GM21447 (cell line): ENCODE data around the gene VAC14.
"Not testable (repeated sequence)": the region's sequence is repeated elsewhere in the genome, so short reads cannot be mapped to it uniquely, and the experiment has no call there.

Experiments used
- ATAC-seq: cut with Tn5 transposase; IDR thresholded peaks from one replicate; pipeline ENCODE4 v1.9.1; 2021; ENCODE audit not compliant: unreplicated experiment

Gene VAC14

DNA sequence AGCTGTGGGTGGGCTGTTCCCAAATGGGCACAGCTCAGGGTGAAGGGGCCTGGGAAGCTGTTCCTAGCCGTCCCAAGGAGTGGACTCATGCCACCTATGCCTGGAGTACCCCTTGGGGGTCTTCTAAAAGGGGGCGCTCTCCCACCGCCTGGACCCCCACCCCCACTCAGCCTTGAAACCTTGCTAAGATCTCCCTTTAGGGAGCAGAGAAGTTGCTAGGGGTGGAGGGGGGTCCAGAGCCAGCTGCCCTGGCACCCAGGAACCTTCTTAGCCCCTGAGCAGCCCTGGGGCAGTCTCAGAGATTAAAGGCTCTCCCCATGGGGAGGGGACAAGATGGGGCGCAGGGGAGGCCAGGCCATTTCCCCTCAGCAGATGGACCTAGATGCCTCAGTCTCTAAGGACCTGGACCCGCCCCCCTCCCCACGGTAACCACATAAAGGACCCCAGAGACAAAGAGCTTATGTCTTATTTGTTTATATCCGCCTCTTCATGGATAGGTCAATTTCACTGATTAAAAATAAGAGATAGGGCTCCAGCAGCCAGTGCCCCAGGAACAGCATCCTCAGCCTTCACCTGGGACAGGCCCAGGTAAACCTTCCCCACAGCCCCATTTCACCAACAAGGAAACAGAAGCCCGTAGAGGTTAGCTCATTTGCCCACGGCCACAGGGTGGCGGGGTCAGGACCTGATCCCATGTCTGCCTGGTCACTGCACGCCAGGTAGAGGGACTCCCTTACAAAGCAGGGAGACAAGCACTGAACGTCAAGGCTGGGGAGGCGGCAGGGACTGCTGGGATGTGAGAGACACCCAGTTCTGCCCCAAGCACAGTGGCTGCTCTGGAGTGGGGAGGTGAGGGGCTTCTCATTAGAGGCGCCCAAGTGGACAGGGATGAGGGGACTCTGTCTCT lies 118.5 kb downstream of the VAC14 start:
- no peak for ATAC-seq

DNA sequence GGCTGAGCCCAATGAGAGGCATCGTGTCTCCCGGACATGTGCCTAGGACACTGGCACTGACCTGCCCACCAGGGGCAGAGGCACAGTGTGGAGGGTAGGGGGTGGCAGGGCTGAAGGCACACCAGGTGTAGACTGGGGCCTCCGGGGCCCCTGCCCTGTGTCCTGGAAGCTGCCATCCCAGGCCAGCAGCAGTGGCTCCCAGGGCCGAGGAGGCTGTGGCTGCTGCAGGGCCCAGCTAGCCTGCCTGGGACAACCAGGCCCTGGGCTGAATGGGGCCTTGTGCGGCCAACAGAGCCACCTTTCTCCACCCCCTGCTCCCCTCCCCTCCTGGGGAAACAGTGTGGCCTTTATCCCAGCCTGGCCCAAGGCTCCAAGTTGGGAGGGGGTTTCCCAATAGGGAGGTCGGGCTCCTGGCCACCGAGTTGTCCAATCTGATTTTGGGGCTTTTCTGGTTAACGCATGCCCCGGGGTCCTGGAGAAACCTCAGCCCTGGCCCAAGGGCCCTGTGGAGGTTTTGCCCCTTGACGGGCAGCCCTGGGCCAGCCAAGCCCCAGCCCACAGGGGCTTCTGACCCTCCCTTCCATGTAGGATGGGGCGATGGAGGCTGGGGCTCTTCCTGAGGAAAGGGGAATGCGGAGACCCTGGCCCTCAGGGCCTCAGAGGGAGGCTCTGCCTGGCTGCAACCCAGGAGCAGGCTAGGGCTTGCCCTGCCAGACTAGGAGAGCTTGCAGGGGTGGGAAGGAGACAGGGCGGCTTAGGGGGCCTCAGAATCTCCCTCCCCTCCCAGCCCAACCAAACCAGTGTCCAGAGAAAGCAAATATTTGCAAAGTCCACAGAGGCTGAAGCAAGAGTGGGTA lies 119.3 kb downstream of the VAC14 start:
- ATAC-seq, result no peak

DNA sequence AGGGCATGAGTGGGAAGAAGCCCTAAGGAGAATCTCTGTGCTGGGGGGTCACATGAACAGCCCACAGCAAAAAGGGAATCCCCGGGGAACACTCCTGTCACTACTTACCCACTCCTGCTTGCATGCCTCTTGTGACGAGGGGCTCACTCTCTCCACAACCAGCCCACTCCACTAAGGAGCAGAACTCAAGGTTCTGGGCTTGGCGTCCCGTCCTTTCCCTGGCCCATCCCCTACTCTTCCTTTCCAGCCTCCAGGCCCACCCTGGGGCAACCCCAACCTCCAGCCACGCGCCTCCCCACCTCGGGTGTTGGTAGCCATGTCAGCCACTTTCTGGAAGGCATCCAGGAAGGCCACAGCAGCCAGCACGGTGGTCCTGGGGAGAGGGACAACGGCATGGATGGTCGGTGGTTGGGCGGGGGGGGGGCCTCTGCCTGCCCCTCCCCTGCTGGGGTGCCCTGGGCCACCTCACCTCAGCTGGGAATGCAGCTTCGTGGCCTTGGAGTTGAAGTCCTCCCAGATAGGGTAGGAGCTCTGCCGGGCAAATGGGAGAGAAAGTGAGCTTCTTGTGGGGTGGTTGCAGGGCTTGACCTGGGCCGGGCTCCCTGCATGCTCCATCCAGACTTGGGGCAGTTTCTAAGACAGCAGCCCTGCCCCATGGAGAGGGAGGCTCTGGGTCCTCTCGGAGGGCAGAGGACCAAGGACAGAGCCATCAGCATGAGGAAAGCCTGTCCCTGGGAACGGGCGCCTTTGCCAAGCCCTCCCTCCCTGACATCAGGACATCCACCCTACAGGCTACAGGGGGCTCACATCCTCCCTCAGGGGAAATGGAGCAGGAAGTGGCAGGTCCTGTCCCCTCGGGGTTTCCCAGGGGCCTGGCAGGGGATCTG lies 120.2 kb downstream of the VAC14 start:
- ATAC-seq, result no peak

DNA sequence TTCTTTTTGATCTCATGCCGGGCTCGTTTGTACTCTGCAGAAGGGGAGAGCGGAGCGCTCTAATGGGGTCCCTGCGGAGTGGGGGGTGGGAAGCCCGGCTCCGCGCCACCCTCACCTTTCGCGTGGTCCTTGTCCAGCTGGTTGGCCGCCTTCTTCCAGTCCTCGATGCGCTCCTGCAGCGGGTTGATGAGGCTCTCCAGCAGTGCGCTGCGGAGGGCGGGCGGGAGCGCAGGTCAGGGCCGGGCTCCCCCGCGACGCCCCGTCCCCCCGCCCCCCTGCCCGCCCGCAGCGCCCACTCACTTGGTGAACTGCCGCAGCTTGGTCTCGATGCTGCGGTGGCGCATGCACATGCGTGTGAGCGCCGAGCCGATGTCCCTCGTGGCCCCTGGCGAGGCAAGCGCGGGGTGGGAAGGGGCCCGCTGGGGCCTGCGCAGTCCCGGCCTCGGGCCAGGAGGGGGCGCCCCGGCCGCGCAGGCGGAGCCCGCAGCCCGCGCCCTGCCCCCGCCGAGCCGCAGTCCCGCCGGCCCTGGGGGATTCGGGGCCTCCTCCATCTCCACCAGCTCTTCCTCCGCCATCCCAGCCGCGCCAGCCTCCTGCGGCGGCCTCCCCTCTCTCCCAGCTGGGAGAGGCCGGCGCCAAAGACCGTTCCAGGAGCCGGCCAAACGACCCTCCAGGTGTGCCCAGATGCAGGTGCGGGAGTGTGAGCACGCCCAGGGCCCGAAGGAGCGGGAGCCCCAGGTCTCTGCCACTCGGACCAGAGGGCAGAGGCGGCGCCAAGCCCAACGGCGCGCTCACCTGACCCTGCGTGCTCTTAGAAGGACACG lies 121.1 kb downstream of the VAC14 start:
- no peak for ATAC-seq

DNA sequence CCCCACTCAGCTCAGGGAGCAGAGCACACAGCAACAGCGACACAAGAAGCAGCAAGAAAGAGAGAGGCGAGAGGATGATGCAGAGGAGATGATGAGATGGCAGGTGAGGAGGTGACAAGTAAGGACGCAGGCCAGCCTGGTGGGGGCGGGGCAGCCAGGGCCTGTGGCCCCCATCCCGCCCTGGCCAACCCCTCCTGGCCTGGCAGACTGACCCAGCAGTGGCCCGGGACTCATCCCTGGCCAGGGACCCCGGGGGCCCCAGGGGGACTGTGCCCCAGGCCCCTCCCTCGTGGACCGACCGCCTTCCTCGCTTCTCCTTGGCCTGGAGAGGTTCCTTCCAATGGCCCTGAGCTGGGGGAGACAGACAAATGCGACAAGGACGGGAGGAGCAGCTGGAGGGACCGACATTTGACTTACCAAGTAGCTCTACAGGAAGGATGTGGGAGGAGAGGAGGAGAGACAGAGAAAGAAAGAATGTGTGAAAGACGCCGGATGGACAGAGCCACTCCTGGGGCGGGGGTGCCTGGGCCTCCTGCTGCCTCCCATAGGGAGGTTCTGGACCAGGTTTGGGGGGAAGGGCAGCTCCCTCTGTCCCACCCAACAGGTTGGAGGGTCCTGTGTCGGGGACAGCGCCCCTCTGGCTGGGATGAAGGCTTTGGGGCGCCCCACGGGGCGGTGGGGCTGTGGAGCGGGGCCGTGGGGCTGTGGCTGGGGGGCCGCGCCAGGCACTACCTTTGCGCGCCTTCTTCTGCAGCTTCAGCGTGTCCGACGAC lies 121.9 kb downstream of the VAC14 start:
- ATAC-seq, result no peak

DNA sequence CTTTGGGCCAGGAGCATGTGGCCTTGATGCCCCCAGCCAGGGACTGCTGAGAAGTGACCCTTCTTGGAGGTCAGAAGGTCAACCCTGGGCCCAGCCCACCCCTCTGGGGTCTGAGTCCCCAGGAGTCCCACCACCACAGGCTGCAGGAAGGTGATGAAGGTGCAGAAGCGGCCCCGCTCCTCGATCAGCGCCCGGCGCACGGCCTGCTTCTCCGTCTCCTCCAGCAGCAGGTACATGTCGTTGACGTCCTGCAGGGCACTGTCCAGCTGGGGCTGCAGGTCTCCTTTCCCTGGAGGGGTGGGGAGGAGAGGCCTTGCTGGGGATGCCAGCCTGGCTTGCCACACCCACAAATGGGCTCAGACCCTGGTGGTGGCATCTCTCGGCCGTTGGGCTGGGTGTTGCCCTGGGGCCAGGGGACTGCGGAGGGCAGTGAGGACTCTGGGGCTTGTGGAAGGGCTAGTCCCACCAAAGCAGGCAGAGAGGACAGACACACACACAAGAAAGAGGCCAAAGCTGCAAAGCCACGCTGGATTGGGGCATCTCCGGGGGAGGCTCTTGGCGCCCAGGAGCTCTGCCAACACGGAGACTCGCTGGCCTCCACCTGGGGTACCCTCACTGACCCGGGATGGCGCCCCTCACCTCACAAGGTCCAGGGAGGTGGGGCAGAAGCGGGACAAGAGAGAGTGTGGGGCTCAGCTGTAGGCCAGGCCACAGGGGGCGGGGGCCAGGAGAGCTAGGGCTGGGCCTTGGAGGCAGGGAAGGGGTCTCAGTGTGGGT lies 122.6 kb downstream of the VAC14 start:
- no peak for ATAC-seq

DNA sequence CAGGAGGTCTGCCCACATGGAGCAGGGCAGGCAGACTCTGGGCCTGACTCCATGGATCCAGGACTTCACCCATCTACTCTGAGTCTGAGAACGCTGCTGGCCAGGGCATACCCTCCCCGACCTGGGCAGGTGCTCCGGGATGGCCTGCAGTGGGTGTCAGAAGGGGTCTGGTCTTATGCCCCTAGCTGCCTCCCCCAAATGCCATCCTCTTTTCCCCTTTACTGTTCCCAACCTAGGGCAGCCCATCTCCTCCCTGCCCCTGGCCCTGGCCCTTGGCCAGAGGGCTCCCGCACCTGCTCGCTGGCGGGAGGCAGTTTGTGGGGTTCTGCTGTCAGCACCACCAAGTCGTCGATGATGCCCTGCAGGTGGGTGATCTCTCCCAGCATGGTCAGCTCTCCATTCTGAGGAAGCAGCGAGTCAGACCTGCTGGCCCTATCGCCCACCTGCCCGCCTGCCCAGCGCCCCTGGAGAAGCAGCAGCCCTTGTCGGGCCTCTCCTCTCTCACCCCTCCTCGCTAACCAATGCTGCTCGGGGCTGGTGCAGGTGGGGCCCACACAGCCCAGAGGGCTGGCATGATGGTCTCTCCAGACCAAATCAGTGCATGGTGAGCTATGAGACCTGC lies 123.3 kb downstream of the VAC14 start:
- ATAC-seq, result no peak

DNA sequence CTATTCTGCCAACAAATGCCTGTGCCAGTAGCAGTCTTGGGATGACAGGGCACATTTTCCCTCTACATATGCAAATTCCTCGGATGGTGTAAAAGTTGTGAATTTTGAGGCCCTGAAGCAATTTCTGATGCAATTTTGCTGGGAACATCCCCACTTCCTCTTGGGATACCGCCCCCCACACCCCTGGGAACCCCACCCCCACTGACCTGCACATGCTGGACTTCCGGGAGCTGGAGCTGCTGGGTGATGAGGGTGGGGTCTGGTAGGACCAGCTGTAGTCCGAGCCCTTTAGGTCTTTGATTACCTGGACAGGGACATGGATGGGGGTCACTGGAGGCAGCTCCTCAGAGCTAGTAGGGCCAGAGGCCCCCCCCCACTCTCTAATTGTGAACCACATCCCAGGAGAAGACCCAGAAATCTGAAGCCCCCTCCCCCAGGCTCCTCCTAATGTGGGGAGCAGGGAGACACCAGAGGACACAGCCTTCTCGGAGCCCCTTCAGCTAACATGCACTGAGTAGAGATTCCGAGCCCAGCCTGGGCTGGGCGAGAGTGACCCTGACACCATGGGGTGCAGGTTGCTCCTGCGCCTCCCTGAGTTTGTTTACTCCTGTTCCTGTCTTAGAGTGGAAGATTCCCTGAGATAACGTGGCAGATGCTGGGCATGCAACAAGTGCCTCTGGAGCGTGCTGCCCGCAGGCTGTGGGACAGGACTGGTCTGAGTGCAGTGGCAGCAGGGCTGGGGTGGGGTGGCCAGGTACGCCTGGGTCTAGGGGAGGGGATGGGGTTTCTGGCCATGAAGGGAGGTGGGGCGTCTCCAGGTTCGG lies 124.1 kb downstream of the VAC14 start:
- ATAC-seq, result no peak

DNA sequence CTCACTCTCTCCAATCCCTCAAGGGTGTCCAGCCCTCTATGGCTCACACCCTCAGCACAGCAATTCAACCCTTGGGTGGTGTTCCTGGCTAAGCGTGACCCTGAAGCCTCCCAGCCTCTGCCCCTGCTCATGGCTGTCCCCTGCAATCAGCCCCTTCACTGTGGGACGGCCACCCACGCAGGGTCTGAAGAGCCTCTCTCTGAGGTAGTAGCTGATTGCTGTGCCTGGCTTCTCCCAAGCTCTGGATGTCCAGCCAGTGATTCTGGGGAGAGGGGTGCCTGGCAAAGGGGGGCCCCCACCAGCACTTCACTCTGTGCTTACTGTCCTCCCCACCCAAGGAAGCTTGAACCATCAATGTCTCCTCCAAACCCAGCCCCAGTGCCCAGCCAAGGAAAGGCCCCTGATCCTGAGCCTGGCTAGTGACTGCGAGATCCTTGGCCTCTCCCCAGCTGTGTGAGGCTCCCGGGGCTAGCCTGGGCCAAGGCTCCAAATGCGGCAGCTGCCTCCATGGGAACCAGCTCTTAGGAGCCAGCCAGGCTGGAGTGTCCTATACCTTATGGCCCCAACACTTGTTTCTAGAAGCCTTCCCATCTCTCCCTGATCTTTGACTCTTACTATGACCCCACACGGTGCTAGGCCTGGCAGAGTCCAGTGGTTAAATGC lies 125.0 kb downstream of the VAC14 start:
- no peak for ATAC-seq

DNA sequence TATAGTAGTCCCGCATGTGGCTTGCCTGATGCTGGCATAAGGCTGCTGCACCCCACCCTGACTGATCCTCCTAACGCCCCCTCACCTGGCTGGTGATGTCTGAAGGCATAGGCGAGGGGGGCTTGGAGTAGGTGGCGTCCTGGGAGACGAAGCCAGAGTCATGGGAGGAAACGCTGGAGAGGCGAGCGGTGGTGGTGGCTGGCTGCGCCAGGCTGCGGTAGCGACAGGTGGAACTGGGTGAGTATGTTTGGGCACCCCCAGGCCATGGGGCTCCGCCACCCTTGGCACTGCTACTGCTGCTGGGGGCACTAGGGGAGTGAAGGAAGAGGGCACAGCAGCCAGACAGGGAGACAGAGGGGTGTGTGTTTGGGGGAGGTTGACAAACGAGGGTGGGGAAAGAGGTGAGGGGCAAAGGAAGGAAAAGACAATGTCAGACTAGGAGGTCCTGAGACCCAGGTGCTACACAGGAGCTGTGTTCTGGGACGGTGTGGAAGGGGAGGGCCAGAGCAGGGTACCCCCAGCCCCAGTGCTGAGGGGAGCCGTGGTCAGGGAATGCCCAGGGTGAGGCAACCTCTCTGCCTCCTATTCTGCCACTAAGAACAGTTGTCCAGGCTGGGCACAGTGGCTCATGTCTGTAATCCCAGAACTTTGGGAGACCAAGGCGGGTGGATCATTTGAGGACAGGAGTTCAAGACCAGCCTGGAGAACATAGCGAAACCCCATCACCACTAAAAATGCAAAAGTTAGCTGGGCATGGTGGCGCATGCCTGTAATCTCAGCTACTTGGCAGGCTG lies 126.5 kb downstream of the VAC14 start:
- no peak for ATAC-seq

DNA sequence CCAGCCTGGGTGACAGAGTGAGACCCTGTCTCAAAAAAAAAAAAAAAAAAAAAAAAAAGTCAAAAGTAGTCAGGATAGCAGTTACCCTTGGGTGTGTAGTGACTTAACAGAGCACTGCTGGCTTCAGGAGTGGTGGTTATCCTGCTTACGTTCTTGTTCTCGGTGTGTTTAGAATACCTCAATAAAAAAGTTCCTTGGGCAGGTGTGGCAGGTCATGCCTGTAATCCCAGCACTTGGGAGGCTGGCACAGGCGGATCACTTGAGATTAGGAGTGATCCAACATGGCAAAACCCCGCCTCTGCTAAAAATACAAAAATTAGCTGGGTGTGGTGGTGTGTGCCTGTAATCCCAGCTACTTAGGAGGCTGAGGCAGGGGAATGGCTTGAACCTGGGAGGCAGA lies 130.0 kb downstream of the VAC14 start:
- not testable (repeated sequence) for ATAC-seq

DNA sequence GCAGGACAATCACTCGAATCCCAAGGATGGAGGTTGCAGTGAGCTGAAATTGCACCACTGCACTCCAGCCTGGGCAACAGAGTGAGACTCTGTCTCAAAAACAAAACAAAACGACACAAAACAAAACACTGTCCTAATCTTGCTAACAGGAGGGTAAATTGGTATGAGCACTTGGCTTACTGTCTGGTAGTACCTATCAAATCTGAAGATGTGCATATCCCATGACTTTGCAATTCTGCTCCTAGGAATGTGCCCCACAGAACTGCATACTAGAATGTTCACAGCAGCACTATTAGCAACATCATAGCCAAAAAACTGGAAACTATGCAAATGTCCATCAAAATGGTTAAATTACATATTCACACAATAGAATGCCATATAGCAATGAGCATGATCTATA lies 130.8 kb downstream of the VAC14 start:
- ATAC-seq, result no peak

DNA sequence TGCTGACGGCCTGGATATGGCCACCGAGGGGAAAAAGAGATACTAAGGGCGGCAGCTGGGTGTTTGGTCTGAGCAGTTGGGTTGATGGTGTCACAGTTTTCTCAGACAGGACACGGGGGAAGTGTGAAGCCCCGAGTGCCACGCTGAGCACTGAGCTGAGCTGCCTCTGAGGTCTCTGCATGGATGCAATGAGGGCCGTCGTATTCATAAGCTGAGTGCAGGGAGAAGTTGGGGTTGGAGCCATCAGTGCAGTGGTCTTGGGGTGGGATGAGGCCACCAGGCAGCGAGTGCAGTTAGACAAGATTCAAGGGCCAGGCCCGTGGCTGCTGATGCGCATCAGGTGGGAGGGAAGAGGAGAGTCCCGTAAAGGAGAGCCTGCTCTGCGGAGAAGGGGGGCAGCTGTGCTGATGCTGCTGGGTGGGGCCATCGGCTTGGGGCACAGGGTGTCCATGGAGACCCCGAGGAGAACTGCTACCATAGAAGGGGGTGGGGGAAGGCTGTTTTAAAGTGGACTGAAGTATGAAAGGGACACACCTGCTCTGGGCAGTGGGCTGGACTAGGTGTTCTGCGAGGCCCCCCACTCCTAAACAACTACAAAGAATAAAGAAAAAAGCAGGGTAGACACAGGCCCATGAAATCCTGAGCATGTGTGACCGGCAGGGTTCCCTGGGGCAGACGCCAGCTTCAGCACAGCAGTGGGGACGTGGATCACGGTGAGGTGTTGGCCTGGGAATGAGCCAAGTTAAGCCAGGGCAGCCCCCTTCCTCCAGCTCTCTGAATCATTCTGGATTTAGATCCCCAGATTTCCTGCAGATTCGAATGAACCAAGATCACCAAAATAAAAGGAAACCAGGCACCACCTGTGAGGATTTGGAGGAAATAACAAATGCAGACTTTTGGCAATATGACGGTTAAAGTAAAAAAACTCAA lies 134.9 kb downstream of the VAC14 start:
- no peak for ATAC-seq

DNA sequence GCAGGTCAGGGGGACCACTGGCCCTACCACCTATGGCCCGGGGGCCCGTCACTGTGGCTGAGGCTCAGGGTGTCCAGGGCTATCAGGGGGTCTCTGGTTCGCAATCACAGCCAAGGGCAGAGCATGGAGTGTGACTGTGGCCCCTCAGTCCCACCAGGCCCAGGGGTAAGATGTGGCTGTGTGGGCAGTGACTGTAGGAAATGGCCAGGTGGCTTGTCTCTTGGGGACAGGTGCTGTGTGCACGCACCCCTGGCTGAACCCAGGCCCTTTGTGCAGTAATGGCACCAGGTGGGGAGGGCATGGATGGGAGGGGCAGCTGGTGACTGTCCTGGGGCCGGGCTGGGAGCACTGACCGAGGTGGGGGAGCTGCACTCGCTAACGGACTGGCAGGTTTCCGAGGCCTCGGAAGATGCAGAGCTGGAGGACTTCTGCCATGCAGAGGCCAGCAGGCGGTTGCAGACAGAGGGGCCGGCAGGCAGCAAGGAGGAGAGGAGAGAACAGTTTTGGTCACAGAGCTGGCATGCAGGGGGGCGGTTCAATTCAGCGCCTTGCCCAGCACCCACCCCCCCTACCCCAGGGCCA lies 135.8 kb downstream of the VAC14 start:
- no peak for ATAC-seq
